ENCODE data around the gene ACMSD. TPM values are rescaled to one million over a fixed set of nuclear protein-coding genes. Genes with fewer than 3 reads are reported as not detected.

ACMSD gene
- total and polyA plus RNA-seq, 2 of the 13 experiments (the other 11 are each of a cell fraction or from before 2014, with no cell fraction given), result not detected

- no peak for TF ChIP-seq ZBTB1 (CRISPR knock-in tag; IDR thresholded peaks at IDR 0.05; ENCODE audit: borderline replicate concordance)
- peak; percentile 47 for TF ChIP-seq MIER2 (CRISPR knock-in tag; IDR thresholded peaks at IDR 0.05)
- TF ChIP-seq GATA4 (IDR thresholded peaks at IDR 0.05; ENCODE audit: borderline replicate concordance, low read depth), result no peak
- 0 out of 4 replicates have a peak, but pooled peaks of 1 of the 2 experiments have one; percentile 1 for TF ChIP-seq MAFK (conservative IDR thresholded peaks at IDR 0.05 in 1 of 2, IDR thresholded peaks at IDR 0.05 in 1 of 2; ENCODE audit: low read length in 2 of 2)
- TF ChIP-seq ATF5 (CRISPR knock-in tag; IDR thresholded peaks at IDR 0.05; ENCODE audit: low read depth), result peak; percentile 88; the same call in 1 of the 2 replicates
- peak; percentile 68 for TF ChIP-seq STAT6 (CRISPR knock-in tag; IDR thresholded peaks at IDR 0.05; ENCODE audit: borderline replicate concordance)
- peak; percentile 22; the same call in 1 of the 2 replicates for TF ChIP-seq SRY (CRISPR knock-in tag; IDR thresholded peaks at IDR 0.05)
- TF ChIP-seq ZNF709 (CRISPR knock-in tag; IDR thresholded peaks at IDR 0.05), result peak; percentile 76; the same call in 1 of the 2 replicates
- peak; percentile 49; the same call in 1 of the 2 replicates for TF ChIP-seq NFE2L1 (CRISPR knock-in tag; IDR thresholded peaks at IDR 0.05; ENCODE audit: borderline replicate concordance)
- no peak for TF ChIP-seq ZNF20 (CRISPR knock-in tag; IDR thresholded peaks at IDR 0.05)
- no peak for TF ChIP-seq SETDB1 (CRISPR knock-in tag; IDR thresholded peaks at IDR 0.05; ENCODE audit: borderline replicate concordance)
- TF ChIP-seq ZNF615 (CRISPR knock-in tag; IDR thresholded peaks at IDR 0.05; ENCODE audit: borderline replicate concordance), result no peak; the same call in 1 of the 2 replicates
- peak; percentile 84 for TF ChIP-seq ZNF574 (CRISPR knock-in tag; IDR thresholded peaks at IDR 0.05)
- peak; percentile 86 for TF ChIP-seq ZNF160 (CRISPR knock-in tag; IDR thresholded peaks at IDR 0.05)
- 0 out of 2 replicates have a peak, but pooled peaks have one; percentile 3 for TF ChIP-seq TOPORS (CRISPR knock-in tag; IDR thresholded peaks at IDR 0.05)
- no peak for TF ChIP-seq ZNF235 (CRISPR knock-in tag; IDR thresholded peaks at IDR 0.05; ENCODE audit: borderline replicate concordance)
- peak; percentile 79; the same call in 1 of the 2 replicates for TF ChIP-seq TARDBP (CRISPR knock-in tag; IDR thresholded peaks at IDR 0.05)
- no peak for TF ChIP-seq TERF1 (CRISPR knock-in tag; IDR thresholded peaks at IDR 0.05)
- TF ChIP-seq ZMYM3 (CRISPR knock-in tag; IDR thresholded peaks at IDR 0.05), result no peak; the same call in 1 of the 2 replicates
- TF ChIP-seq ZNF576 (CRISPR knock-in tag; IDR thresholded peaks at IDR 0.05), result 0 out of 2 replicates have a peak, but pooled peaks have one; percentile 40
- TF ChIP-seq TBX2 (CRISPR knock-in tag; IDR thresholded peaks at IDR 0.05; ENCODE audit: borderline replicate concordance), result peak; percentile 98
Observed at GRCh38 chr2:134918526-134919340, 80.3 kb downstream of the ACMSD start, which contains the start of gene CCNT2 (continued).
